CD14-positive monocyte (primary cell): Measurements from ENCODE around the gene SH3BP5. TPM values are rescaled to one million over a fixed set of nuclear protein-coding genes. Genes with fewer than 3 reads are reported as not detected.

ENCODE experiments used
- DNase-seq, 3 donors: peaks; one replicate each; pipeline ENCODE4 v3.0.0-alpha.2; 2011 to 2022
- H2AFZ ChIP-seq: 2 replicates; pipeline ENCODE4 v1.6.0; 2012; ENCODE audit warnings: mild to moderate bottlenecking, low read depth, low read length, inconsistent platforms; ENCODE audit not compliant: insufficient read depth, poor library complexity, severe bottlenecking
- H3K27ac ChIP-seq, 2 donors: 1 replicate in 1 of 2; 2 replicates in 1 of 2; pipeline ENCODE4 v1.5.1; 2012 to 2013; ENCODE audit warnings: low read length in 2 of 2, control low read depth in 1 of 2, inconsistent platforms in 1 of 2, low read depth in 1 of 2, mild to moderate bottlenecking in 1 of 2
- H3K27me3 ChIP-seq, 2 donors: one replicate each; pipeline versions ENCODE4 v1.6.0 to v1.6.1; 2011 to 2013; ENCODE audit warnings: low read length in 2 of 2; ENCODE audit not compliant: control insufficient read depth in 2 of 2, insufficient read depth in 2 of 2
- H3K36me3 ChIP-seq, 2 donors: replicated peaks in 1 of 2; 1 replicate in 1 of 2; 2 replicates in 1 of 2; pipeline versions ENCODE4 v1.5.1 to v1.6.1; 2012 to 2013; ENCODE audit warnings: low read length in 2 of 2, control low read depth in 1 of 2, inconsistent platforms in 1 of 2, mild to moderate bottlenecking in 1 of 2; ENCODE audit not compliant: insufficient read depth in 2 of 2, control insufficient read depth in 1 of 2
- H3K4me1 ChIP-seq, 2 donors: 1 replicate in 1 of 2; 2 replicates in 1 of 2; pipeline versions ENCODE4 v1.5.1 to v1.6.1; 2012 to 2013; ENCODE audit warnings: low read length in 2 of 2, control low read depth in 1 of 2, inconsistent platforms in 1 of 2, mild to moderate bottlenecking in 1 of 2, moderate library complexity in 1 of 2; ENCODE audit not compliant: insufficient read depth in 2 of 2, control insufficient read depth in 1 of 2
- H3K4me2 ChIP-seq: replicated peaks from 2 replicates; pipeline ENCODE3; 2012; ENCODE audit warnings: low read length, moderate library complexity, mild to moderate bottlenecking; ENCODE audit not compliant: poor library complexity, severe bottlenecking; ENCODE audit errors: extremely low read depth
- H3K4me3 ChIP-seq, 3 experiments: fragments of 200-600 bp in 1 of 3; sonication (generic) in 1 of 3; replicated peaks in 1 of 3; 1 replicate in 2 of 3; 2 replicates in 1 of 3; pipeline ENCODE4 v1.5.1; 2011 to 2013; ENCODE audit warnings: low read length in 3 of 3, mild to moderate bottlenecking in 3 of 3, control low read depth in 2 of 3, low read depth in 2 of 3, inconsistent platforms in 1 of 3, moderate library complexity in 1 of 3
- H3K79me2 ChIP-seq: 2 replicates; pipeline ENCODE4 v1.6.0; 2012; ENCODE audit warnings: mild to moderate bottlenecking, control low read depth, inconsistent platforms, low read length, moderate library complexity; ENCODE audit not compliant: insufficient read depth
- H3K9ac ChIP-seq: 2 replicates; pipeline ENCODE4 v1.6.0; 2017; ENCODE audit warnings: low read length, mild to moderate bottlenecking; ENCODE audit not compliant: insufficient read depth, poor library complexity, severe bottlenecking
- H3K9me3 ChIP-seq, 2 donors: replicated peaks in 1 of 2; 1 replicate in 1 of 2; 2 replicates in 1 of 2; pipeline versions ENCODE4 v1.5.1 to v1.6.1; 2012 to 2013; ENCODE audit warnings: low read length in 2 of 2, control low read depth in 1 of 2; ENCODE audit not compliant: control insufficient read depth in 1 of 2, insufficient read depth in 1 of 2
- H4K20me1 ChIP-seq: 2 replicates; pipeline ENCODE4 v1.6.0; 2012; ENCODE audit warnings: mild to moderate bottlenecking, low read length, control low read depth, moderate library complexity; ENCODE audit not compliant: insufficient read depth
- H3K27ac Mint-ChIP-seq, 7 donors: one replicate each; pipeline ENCODE4 v1.8.0; 2020; ENCODE audit warnings: mild to moderate bottlenecking in 7 of 7, mixed read lengths in 7 of 7, moderate library complexity in 6 of 7, inconsistent platforms in 2 of 7
- H3K27me3 Mint-ChIP-seq, 3 donors: one replicate each; pipeline ENCODE4 v1.8.0; 2021 to 2022; ENCODE audit warnings: low read depth in 3 of 3, mild to moderate bottlenecking in 3 of 3, mixed read lengths in 3 of 3, moderate library complexity in 3 of 3, inconsistent platforms in 1 of 3
- H3K36me3 Mint-ChIP-seq, 2 donors: one replicate each; pipeline ENCODE4 v1.8.0; 2020; ENCODE audit warnings: mixed read lengths in 2 of 2, inconsistent platforms in 1 of 2, mild to moderate bottlenecking in 1 of 2
- H3K4me1 Mint-ChIP-seq: one replicate; pipeline ENCODE4 v1.8.0; 2020; ENCODE audit warnings: mild to moderate bottlenecking, mixed read lengths
- H3K4me3 Mint-ChIP-seq, 2 donors: one replicate each; pipeline ENCODE4 v1.8.0; 2020; ENCODE audit warnings: mild to moderate bottlenecking in 2 of 2, mixed read lengths in 2 of 2, moderate library complexity in 1 of 2
- H3K9me3 Mint-ChIP-seq, 7 donors: one replicate each; pipeline ENCODE4 v1.8.0; 2020 to 2022; ENCODE audit warnings: mixed read lengths in 7 of 7, mild to moderate bottlenecking in 6 of 7, moderate library complexity in 6 of 7, inconsistent platforms in 2 of 7
- WGBS: methylation state at CpG from one replicate; pipeline ENCODE4 v1.1.5; 2013; ENCODE audit warnings: missing lambda C conversion rate; ENCODE audit not compliant: insufficient coverage; 5-methylcytosine and 5-hydroxymethylcytosine counted together
- intact Hi-C, 2 donors: fragments of 100-400 bp; cut with micrococcal nuclease; formaldehyde crosslinking; loops; one replicate each; pipeline versions ENCODE4 v1.15.0 to v1.15.1; 2023
- polyA plus RNA-seq, 3 donors: library from polyadenylated mRNA; depleted of rRNA in 1 of 3; unstranded in 2 of 3; stranded (reverse) in 1 of 3; fragments of 300-500 nt in 2 of 3; fragments of >200 nt in 1 of 3; fragmentation: Illumina TruSeq in 2 of 3; gene quantifications; 1 replicate in 2 of 3; 2 replicates in 1 of 3; pipeline ENCODE4 v1.2.3, GENCODE V29; 2012 to 2021
- small RNA-seq: library from RNA; depleted of rRNA; stranded (forward); fragments of <200 nt; gene quantifications from one replicate; pipeline ENCODE3, GENCODE V24; 2012; ENCODE audit warnings: low read depth; ENCODE audit not compliant: insufficient read length
- TF ChIP-seq, protein P1 (sequence below): fragments of 200-600 bp; IDR thresholded peaks from one replicate; pipeline ENCODE4 v1.8.0; 2022; ENCODE audit warnings: antibody characterized with exemption, mild to moderate bottlenecking

Gene SH3BP5
- polyA plus RNA-seq, 3 donors = 10.7 to 29.6 (median 22.8) TPM

- peaks cover 19% of the 10 kb centered on the region for H4K20me1 ChIP-seq
- H3K9me3 Mint-ChIP-seq = no peaks in the 10 kb centered on the region
- TF ChIP-seq, protein P1, sequence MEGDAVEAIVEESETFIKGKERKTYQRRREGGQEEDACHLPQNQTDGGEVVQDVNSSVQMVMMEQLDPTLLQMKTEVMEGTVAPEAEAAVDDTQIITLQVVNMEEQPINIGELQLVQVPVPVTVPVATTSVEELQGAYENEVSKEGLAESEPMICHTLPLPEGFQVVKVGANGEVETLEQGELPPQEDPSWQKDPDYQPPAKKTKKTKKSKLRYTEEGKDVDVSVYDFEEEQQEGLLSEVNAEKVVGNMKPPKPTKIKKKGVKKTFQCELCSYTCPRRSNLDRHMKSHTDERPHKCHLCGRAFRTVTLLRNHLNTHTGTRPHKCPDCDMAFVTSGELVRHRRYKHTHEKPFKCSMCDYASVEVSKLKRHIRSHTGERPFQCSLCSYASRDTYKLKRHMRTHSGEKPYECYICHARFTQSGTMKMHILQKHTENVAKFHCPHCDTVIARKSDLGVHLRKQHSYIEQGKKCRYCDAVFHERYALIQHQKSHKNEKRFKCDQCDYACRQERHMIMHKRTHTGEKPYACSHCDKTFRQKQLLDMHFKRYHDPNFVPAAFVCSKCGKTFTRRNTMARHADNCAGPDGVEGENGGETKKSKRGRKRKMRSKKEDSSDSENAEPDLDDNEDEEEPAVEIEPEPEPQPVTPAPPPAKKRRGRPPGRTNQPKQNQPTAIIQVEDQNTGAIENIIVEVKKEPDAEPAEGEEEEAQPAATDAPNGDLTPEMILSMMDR = peak; percentile 49
- peak overlapping the region; percentile 85 for H2AFZ ChIP-seq
- peaks cover 44% of the 10 kb centered on the region for H3K79me2 ChIP-seq
- peak overlapping the region; percentile 76 to 88 for H3K4me3 Mint-ChIP-seq
- peaks cover 7 to 9% of the 10 kb centered on the region in 2 donors for H3K36me3 ChIP-seq
- H3K9ac ChIP-seq = peak overlapping the region; percentile 97
- peaks cover 20% of the 10 kb centered on the region for H3K4me1 Mint-ChIP-seq
- H3K27me3 Mint-ChIP-seq = peaks cover 0 to 2% (median 0%) of the 10 kb centered on the region in 3 donors
- intact Hi-C loops = loop anchor here (5.0 to 10.0 kb wide), 3 partner anchors 101 to 397 kb away; partner anchors contain the start of genes BTD (in 1 of the 2) and HACL1 (in 1 of the 2)
- WGBS = no CpG with 5 or more reads among the region's 3 CpGs
- H3K4me2 ChIP-seq = peak overlapping the region; percentile 83
- H3K27ac ChIP-seq = peak overlapping the region; percentile 41 to 95
- peak overlapping the region; percentile 49 to 84 (median 69) for H3K4me3 ChIP-seq
- peak overlapping the region; percentile 83 to 92 (median 88) for H3K27ac Mint-ChIP-seq
- H3K4me1 ChIP-seq = peaks cover 20 to 27% of the 10 kb centered on the region in 2 donors
- no peaks in the 10 kb centered on the region for H3K27me3 ChIP-seq
- DNase-seq = no peak
- H3K36me3 Mint-ChIP-seq = peaks cover 2 to 7% of the 10 kb centered on the region in 2 donors
- no peaks in the 10 kb centered on the region for H3K9me3 ChIP-seq
Observed at GRCh38 chr3:15205482-15205933, 126.9 kb downstream of the SH3BP5 start.

Small RNA genes lying within 50 kb of the gene (small RNA-seq; reads per million reads assigned to genes)
- gene HMGN2P7 = not detected
- gene RNU6-454P = not detected

Other genes with a start within 250 kb of the SH3BP5 start
- gene RBSN, start 233.4 kb downstream of the SH3BP5 start, polyA plus RNA-seq = 10 to 100 TPM in 1 of 3 donors, 1 to 10 TPM in 2; 6.7 to 10.1 (median 8.1) TPM
- 10 to 100 TPM; 11.7 to 20.8 (median 14.7) TPM for gene CAPN7, start 126.3 kb downstream of the SH3BP5 start, polyA plus RNA-seq
- gene METTL6, start 95.0 kb upstream of the SH3BP5 start, polyA plus RNA-seq = 10 to 100 TPM in 1 of 3 donors, 1 to 10 TPM in 2; 4.4 to 15.1 (median 9.1) TPM
- gene EAF1, start 95.0 kb upstream of the SH3BP5 start, polyA plus RNA-seq = 10 to 100 TPM in 1 of 3 donors, 1 to 10 TPM in 2; 9.0 to 44.0 (median 9.1) TPM
- gene COLQ, start 189.1 kb upstream of the SH3BP5 start, polyA plus RNA-seq = 1 to 10 TPM in 1 of 3 donors, under 1 TPM in 2; 0.23 to 1.9 (median 0.73) TPM